ENCODE data around the gene FH.
A peak's percentile ranks its signal among the peaks of the same experiment; 100 is the strongest.

Gene FH

DNA sequence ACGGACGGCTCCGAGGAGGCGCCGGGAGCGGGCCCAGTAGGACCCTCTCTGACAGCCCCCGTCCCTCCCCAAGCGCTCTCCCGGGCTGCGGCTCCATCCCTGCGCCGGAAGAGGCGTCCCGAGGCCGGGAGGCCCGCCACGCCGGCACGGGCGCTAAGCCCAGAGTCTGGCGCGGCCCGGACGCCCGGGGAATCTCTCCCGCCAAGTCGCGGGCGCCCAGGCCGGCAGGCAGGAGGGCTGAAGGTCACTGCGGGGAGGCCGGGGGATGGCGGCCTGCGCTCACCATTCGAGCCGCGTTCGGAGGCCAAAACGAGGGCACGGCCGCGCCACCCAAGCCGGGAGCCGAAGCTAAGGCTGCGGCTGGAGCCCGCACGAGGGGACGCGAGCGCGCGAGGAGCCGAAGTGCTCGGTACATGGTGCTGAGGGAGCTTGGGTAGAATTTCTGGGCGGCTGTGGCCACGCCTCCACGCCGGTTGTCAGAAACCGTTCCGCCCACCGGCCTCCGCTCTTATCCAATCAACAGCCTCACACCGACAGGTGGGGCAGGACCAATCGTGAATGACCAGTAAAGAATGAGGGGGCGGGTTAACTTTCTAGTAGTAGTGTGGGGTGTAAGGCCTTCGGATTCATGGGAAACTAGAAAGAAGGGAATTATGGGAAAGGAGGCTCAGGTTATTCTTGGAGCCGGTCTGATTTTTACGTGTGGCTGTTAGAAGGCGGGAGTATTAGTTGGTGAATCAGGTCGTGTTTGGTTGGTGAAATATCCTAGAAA, at the start of gene FH:
Gene FH, minus strand, starts transcription at position 448 of the 772 bp plus-strand sequence. Its CDS starts 33 bp downstream, at position 415.
- DNase-seq = peak; percentile 94

- DNase-seq = no peak
Observed at GRCh38 chr1:241560849-241561187, 41.3 kb upstream of the FH start.

- DNase-seq = no peak
Observed at GRCh38 chr1:241560146-241560848, 40.7 kb upstream of the FH start.

GRCh38 chr1:241557551-241558193, 38.1 kb upstream of the FH start:
- no peak for DNase-seq

DNA sequence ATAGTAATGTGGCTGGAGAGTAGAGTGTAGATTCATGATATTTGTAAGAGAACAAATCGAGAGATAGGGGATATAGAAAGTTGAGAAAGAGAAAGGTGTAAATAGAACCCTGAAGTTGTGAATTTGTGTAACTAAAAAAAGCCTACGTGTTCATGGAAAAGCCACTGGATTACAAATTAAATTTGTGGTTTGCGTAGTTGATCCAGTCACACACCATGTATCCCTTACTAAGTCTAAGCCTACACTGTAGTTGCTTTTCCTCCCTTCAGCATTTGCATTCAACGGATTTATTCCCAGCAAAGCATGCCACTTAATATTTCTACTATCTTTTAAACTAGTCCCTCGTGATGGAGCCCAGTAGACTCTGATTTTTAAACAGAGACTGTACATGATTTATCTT, 37.5 kb upstream of the FH start:
- no peak for DNase-seq

- DNase-seq = no peak
Observed at GRCh38 chr1:241555526-241555925, 36.0 kb upstream of the FH start.

- no peak for DNase-seq
Observed at GRCh38 chr1:241553886-241554592, 34.5 kb upstream of the FH start.

DNA sequence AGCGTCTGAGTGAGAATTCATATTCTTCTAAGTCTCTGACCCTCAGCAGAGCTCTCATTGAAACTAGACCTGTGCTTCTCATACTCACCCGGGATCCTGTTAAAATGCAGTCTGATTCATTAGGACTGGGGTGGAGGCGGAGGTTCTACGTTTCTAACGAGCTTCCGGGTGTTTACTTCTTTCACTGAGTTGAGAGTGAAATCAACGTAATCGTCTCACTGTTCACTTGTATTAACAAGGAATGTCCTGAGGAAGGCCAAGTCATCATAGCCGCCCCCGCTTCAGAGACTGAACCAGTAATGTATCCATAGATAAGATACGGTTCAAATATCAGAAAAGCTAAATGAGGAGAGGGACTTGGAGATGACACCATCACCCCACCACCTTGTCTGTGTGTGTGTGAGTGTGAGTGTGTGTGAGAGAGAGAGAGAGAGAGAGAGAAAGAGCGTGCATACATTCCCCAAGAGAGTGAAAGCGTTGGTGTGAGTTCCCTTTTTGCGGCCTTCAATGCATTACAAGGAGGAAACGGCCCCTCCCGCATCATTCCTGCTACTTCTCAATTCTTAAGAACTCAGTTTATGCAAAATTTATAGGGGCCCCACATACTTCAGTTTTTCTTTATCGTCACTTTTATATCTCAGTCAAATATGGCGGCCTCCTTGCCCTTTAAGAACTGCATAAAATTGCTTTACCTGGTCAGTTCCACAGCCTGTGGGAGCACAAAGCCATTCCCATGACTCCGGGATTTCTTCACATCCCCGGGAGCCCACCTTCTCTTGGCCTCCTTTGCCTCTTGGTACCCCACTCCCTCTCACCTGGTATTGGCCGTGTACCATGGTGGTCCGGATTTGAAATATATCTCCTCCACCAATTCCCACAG, 32.4 kb upstream of the FH start:
- peak; percentile 29 for DNase-seq

DNA sequence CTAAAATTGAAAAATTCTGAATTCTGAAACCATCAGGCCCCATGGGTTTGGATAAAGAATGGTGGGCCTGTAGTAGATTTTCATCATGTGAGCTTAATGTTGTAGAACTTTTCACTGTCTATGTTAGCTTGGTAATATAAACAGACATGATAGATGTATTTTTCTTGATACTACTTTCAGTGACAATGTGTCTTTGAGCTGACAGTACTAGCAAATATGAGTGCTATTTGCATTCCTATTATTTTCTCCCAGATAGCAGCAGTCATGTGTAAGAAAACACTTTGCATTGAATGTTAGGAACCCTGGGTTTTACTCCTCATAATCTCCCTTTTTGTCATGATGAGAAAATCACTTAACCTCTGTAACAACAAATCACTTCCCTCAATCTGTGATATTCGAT, 30.8 kb upstream of the FH start:
- no peak for DNase-seq

DNA sequence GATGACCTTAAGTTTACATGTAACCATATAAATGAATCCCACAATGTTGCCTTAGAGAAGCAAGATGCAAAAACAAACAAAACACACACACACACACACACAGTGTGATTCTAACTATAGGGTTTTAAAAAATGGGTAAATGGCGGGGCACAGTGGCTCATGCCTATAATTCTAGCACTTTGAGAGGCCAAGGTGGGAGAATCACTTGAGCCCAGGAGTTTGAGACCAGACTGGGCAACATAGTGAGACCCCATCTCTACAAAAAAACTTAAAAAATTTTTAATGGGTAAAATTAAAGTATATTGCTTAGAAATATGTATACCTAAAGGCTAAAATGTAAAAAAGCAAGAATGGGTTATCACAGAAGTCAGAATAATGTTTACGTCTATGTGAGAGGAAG, 28.5 kb upstream of the FH start:
- DNase-seq = no peak

GRCh38 chr1:241542199-241542907, 22.8 kb upstream of the FH start:
- no peak for DNase-seq

DNA sequence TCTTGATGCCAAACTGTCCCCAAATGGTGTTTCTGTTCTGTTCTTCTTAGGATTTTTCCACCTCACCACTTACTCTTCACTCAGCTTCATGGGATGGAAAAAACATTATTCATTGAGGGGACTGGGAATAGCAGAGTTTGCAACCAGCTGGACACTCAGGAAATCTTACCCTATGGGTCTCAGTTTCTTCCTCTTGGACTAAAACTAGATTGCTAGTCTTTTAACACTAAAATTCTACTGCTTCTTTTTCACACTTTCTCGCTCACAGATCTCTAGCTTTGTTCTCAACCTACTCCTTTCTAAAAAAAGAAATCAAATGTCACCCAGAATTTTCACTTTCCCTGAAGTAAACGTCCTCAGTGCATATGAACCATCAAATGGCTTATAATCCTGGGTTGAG, 17.4 kb upstream of the FH start:
- no peak for DNase-seq

- DNase-seq = no peak
Observed at GRCh38 chr1:241536304-241536703, 16.7 kb upstream of the FH start.

- no peak for DNase-seq
Observed at GRCh38 chr1:241533326-241534115, 14.0 kb upstream of the FH start.

GRCh38 chr1:241532864-241533263, 13.3 kb upstream of the FH start:
- DNase-seq = no peak

DNA sequence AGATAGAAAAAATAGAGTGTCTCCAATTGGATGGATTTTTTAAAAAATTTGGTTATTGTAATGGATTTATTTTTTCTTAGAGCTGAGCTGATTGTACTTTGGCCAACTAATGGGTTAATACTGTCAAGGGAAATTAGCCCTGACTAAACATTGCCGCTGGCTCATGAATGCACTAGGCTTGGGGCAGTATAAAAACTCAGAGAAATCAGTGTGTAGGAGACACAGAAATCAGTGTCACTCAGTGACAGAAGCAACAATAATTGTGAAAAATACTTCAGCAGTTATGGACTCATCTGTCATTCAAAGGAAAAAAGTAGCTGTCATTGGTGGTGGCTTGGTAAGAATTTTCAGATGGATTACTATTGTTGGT, 12.6 kb upstream of the FH start, which contains the start of gene KMO:
Gene KMO, plus strand, starts transcription at position 217 of the 370 bp plus-strand sequence. Its CDS starts 67 bp downstream, at position 284.
- no peak for DNase-seq

DNA sequence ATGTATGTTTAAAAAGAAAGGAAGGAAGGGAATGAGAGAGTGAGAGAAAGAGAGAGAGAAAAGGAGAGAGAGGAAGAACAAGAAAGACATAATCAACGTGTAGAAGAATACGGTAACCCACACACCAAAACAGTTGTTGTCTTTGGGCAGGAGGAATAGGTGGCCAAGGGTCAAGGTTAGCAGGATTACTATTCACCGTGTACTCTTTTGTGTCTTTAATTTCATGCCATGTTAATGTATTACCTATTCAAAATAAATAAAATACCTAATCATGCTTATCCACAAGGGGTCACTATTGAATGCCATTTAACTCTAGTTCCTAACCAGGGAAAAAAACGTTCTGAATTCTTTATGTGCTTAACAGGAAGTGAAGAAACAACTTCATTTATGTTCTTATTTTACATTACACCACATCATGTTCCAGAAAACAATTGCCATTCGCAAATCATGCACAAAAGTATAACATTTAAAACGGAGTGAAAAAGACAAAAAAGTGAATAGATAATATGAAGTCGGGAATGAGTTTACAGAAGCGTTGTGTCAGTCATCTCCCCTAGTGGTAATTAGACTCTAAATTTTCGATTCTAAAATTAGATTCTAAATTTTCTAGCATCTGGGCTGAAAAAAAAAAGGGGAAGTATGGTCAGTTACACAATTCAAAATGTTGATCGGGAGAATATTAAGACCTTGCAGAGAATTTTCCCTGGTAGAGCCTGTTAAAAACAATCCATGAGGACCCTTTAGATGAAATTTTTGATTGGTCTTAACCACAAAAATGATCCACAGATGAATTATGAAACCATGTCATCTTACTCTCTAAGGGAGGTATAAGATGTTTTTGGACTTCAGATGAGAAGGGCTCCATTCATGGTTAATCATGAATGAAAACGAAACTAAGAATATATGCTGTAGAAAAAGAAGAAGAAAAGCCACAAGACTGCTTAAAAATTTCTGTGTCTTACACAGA, 11.9 kb upstream of the FH start:
- DNase-seq = no peak

DNA sequence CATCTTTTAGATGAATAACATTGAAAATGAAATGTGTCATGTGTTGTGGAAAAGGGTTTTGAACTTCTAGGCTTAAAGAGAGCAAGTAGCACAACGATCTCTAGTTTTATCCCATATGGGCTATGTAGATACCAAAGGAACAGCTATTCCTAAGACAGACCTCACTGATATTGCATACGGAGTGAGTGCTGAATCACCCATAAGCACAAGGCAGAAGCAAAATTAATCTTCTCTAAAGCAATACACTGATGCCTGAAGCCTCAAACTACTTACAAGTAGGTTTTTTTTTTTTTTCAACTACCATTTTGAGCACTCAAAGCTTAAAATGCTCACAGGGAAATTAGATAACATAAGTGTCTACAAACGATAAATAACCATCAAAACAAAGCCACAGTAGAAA, 7.6 kb upstream of the FH start:
- DNase-seq = no peak

DNA sequence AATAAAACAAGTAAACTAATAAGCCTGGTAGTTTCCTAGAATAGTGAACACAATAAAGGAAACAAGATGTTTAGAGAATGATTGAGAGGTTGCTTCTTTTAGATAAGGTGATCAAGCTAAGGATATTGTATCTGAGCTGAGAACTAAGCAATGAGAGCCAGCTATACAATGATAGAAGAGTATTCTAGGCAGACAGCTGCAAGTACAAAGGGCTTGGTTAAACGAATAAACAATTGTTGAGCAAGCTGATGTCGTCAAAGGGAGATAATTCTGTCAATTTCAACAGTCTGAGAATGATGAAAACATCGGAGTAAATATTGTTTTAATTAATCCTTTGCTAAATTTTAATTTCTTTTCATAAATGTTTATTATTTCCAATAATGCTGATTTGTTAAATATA, 5.5 kb upstream of the FH start:
- DNase-seq = no peak

DNA sequence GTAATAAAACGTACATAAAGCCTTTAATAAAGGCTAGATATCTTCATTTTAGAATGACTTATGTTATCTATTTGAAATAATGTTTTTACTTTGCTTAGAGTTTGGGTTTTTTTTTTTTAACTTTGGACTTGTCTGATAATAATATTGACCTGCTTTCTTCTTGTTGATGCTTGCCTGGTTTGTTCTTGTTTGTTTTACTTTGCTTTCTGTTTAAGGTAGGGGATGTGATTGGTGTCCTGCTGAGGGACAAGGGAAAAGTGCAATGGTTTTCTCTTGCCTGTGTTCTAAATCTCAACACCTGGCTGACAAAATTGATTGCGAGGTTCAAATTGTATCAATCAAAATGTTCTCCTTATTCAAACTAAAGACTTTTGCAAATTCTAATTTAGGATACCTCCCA, 2.2 kb upstream of the FH start:
- DNase-seq = no peak
